ENCODE measurements around the gene SLC22A7. TPM values are rescaled to one million over a fixed set of nuclear protein-coding genes. Genes with fewer than 3 reads are reported as not detected.

SLC22A7 gene
- total and polyA plus RNA-seq, 2 of the 8 experiments (the other 6 are each of a cell fraction or from before 2014, with no cell fraction given): not detected

GRCh38 chr6:43303751-43304331 lies 5.8 kb downstream of the SLC22A7 start:
- no peaks in the 10 kb centered on the region for H3K79me2 ChIP-seq (ENCODE audit: control insufficient read depth in 1 of 2, insufficient read depth in 2 of 2, low read length in 2 of 2)
- no peak overlapping the region for H2BK5ac ChIP-seq (ENCODE audit: low read depth, low read length)
- H2AK5ac ChIP-seq (ENCODE audit: low read depth, low read length): no peak overlapping the region
- TF ChIP-seq SIRT6 (IDR thresholded peaks at IDR 0.05; ENCODE audit: low read length): no peak

More at GRCh38 chr6:43303751-43304331, 5.8 kb downstream of the SLC22A7 start:
- CTCF ChIA-PET (ENCODE audit: partially characterized antibody): interaction anchor here (0.6 to 1.3 kb wide), 4 partner anchors 17 to 52 kb away, joined by 3 to 4 read pairs (median 4); no protein-coding TSS in a partner anchor
- WGBS, 2 experiments (ENCODE audit: extremely low coverage in 1 of 2, insufficient coverage in 1 of 2, insufficient read length in 1 of 2, insufficient replicate concordance in 2 of 2, low coverage in 1 of 2, low lambda C conversion rate in 2 of 2, missing lambda C conversion rate in 1 of 2): 88% methylated on average over 8 of the region's 8 CpGs; no CpG with 5 or more reads in 1 of the 2 experiments
- no peaks in the 10 kb centered on the region for H3K9me3 ChIP-seq (ENCODE audit: insufficient read depth in 2 of 2, low read depth in 1 of 2, low read length in 1 of 2)
- H2AFZ ChIP-seq (ENCODE audit: low read length): no peak overlapping the region
- FAIRE-seq: no peak
- no peak overlapping the region for H3K9ac ChIP-seq (replicated peaks in 1 of 4; ENCODE audit: extremely low read depth in 1 of 4, low read depth in 3 of 4, low read length in 3 of 4)
- no peak overlapping the region for H2BK20ac ChIP-seq (ENCODE audit: low read length)
- no peak overlapping the region for H4K5ac ChIP-seq (ENCODE audit: insufficient read length, low read depth, low read length)
- H2BK12ac ChIP-seq (ENCODE audit: low read depth, low read length): no peak overlapping the region
- H3K36me3 ChIP-seq (ENCODE audit: control insufficient read depth in 2 of 4, insufficient read depth in 4 of 4, low read length in 3 of 4): peaks cover 0 to 5% (median 3%) of the 10 kb centered on the region in 4 experiments; a peak in 2 of 8 replicates
- H3K4me3 ChIP-seq (ENCODE audit: extremely low read depth in 1 of 4, insufficient read depth in 2 of 4, low read depth in 3 of 4, low read length in 4 of 4): no peak overlapping the region
- H3K79me1 ChIP-seq (ENCODE audit: low read depth, low read length): no peaks in the 10 kb centered on the region
- no peak overlapping the region for H3K18ac ChIP-seq (ENCODE audit: extremely low read depth, low read length)
- H3K4me2 ChIP-seq (ENCODE audit: insufficient read depth in 1 of 2, low read depth in 2 of 2, low read length in 2 of 2): no peak overlapping the region
- no peak overlapping the region for H4K8ac ChIP-seq (ENCODE audit: extremely low read depth, insufficient read depth, low read length)
- H3K27me3 ChIP-seq (replicated peaks in 1 of 4; ENCODE audit: control insufficient read depth in 3 of 4, extremely low read depth in 1 of 4, insufficient read depth in 3 of 4, low read length in 3 of 4): 0 out of 7 replicates have a peak, but pooled peaks cover 0 to 2% (median 0%) of the 10 kb centered on the region in 4 experiments
- H3K14ac ChIP-seq (ENCODE audit: insufficient read length): no peak overlapping the region
- no peak overlapping the region for H4K91ac ChIP-seq (replicated peaks; ENCODE audit: insufficient read length, low read length)
- H3K4me1 ChIP-seq (replicated peaks in 1 of 4; ENCODE audit: control insufficient read depth in 3 of 4, insufficient read depth in 4 of 4, low read length in 3 of 4): peaks cover 4 to 10% (median 8%) of the 10 kb centered on the region in 4 experiments
- H3K23me2 ChIP-seq (ENCODE audit: low read depth, low read length): peaks cover 5% of the 10 kb centered on the region
- no peak overlapping the region for H2BK120ac ChIP-seq (replicated peaks; ENCODE audit: low read depth, low read length)
- H3K4ac ChIP-seq (replicated peaks; ENCODE audit: insufficient read length, low read depth, low read length): no peak overlapping the region
- no peak overlapping the region for H3K56ac ChIP-seq (replicated peaks; ENCODE audit: insufficient read length, low read depth, low read length)
- H3K23ac ChIP-seq (ENCODE audit: insufficient read length): no peak overlapping the region
- DNase-seq (ENCODE audit: low read depth in 1 of 2, low spot score in 2 of 2): no peak
- no peak overlapping the region for H2BK15ac ChIP-seq (ENCODE audit: low read length)
- POLR2A ChIA-PET (ENCODE audit: partially characterized antibody): no interaction called here
- H3K27ac ChIP-seq (ENCODE audit: low read depth, low read length): no peak overlapping the region
- no peaks in the 10 kb centered on the region for H4K20me1 ChIP-seq (replicated peaks in 1 of 2; ENCODE audit: control insufficient read depth in 1 of 2, insufficient read depth in 2 of 2, low read length in 2 of 2)
